Spleen (tissue), 11 donors: ENCODE data around the gene ERC1. TPM values are rescaled to one million over a fixed set of nuclear protein-coding genes. Genes with fewer than 3 reads are reported as not detected.
"Not testable (repeated sequence)": the region's sequence is repeated elsewhere in the genome, so short reads cannot be mapped to it uniquely, and the experiment has no call there.

Experiments
- DNase-seq: peaks from one replicate; pipeline ENCODE4 v3.0.0-alpha.2; 2020
- H3K27ac ChIP-seq, 8 donors: fragments of 200-600 bp; sonication (generic) in 7 of 8; 1 replicate in 4 of 8; 2 replicates in 4 of 8; pipeline versions ENCODE4 v1.5.0 to v1.8.0; 2016 to 2021; ENCODE audit warnings: inconsistent platforms in 4 of 8, mild to moderate bottlenecking in 4 of 8, moderate library complexity in 1 of 8
- H3K27me3 ChIP-seq, 7 donors: fragments of 200-600 bp; sonication (generic) in 6 of 7; replicated peaks in 1 of 7; 1 replicate in 4 of 7; 2 replicates in 3 of 7; pipeline versions ENCODE4 v1.5.0 to v1.8.0; 2016 to 2021; ENCODE audit warnings: inconsistent platforms in 3 of 7, mild to moderate bottlenecking in 1 of 7
- H3K36me3 ChIP-seq, 6 donors: fragments of 200-600 bp; sonication (generic) in 5 of 6; 1 replicate in 4 of 6; 2 replicates in 2 of 6; pipeline versions ENCODE4 v1.5.0 to v1.8.0; 2016 to 2021; ENCODE audit warnings: inconsistent platforms in 2 of 6
- H3K4me1 ChIP-seq, 6 donors: fragments of 200-600 bp; sonication (generic) in 5 of 6; 1 replicate in 3 of 6; 2 replicates in 3 of 6; pipeline versions ENCODE4 v1.5.0 to v1.8.0; 2016 to 2021; ENCODE audit warnings: inconsistent platforms in 3 of 6
- H3K4me3 ChIP-seq, 8 donors: fragments of 200-600 bp; sonication (generic) in 7 of 8; 1 replicate in 4 of 8; 2 replicates in 4 of 8; pipeline versions ENCODE4 v1.5.0 to v1.8.0; 2016 to 2021; ENCODE audit warnings: inconsistent platforms in 4 of 8, mild to moderate bottlenecking in 4 of 8, moderate library complexity in 2 of 8
- H3K9me3 ChIP-seq, 8 donors: fragments of 200-600 bp; sonication (generic) in 7 of 8; 1 replicate in 4 of 8; 2 replicates in 4 of 8; pipeline versions ENCODE4 v1.5.0 to v1.8.0; 2016 to 2021; ENCODE audit warnings: inconsistent platforms in 4 of 8
- CTCF ChIP-seq, 11 experiments: fragments of 200-600 bp in 7 of 11; fragments of 450-650 bp in 4 of 11; sonication (generic) in 4 of 11; IDR thresholded peaks in 8 of 11; conservative IDR thresholded peaks in 3 of 11; 1 replicate in 7 of 11; 2 replicates in 4 of 11; pipeline versions ENCODE4 v1.4.0 to v1.8.0; 2016 to 2021; ENCODE audit warnings: antibody characterized with exemption in 11 of 11, inconsistent platforms in 4 of 11, mild to moderate bottlenecking in 1 of 11
- POLR2A ChIP-seq, 3 donors: fragments of 450-650 bp; IDR thresholded peaks; one replicate each; pipeline ENCODE4 v1.5.1; 2017; ENCODE audit warnings: antibody characterized with exemption in 3 of 3, mild to moderate bottlenecking in 1 of 3
- POLR2AphosphoS5 ChIP-seq, 3 donors: sonication (generic); formaldehyde crosslinking; IDR thresholded peaks; one replicate each; pipeline ENCODE4 v1.5.1; 2017; ENCODE audit warnings: antibody characterized with exemption in 3 of 3
- WGBS, 5 donors: extraction: QIAGEN DNeasy Blood & Tissue Kit in 3 of 5; methylation state at CpG; one replicate each; pipeline versions ENCODE4 v1.1.5 to v1.1.7; 2013 to 2018; 5-methylcytosine and 5-hydroxymethylcytosine counted together
- intact Hi-C: fragments of 100-400 bp; cut with DNase I; formaldehyde crosslinking; loops from one replicate; pipeline ENCODE4 v1.15.0; 2023; ENCODE audit warnings: low total_unique reads
- polyA plus RNA-seq, 3 donors: library from polyadenylated mRNA; stranded (reverse); fragments of 200-250 nt; gene quantifications; one replicate each; pipeline ENCODE4 v1.2.1, GENCODE V29; 2013
- total RNA-seq, 7 donors: library from RNA; depleted of rRNA in 3 of 7; stranded (reverse); fragments of >200 nt in 3 of 7; fragmentation: NEBNext Ultra II Directional in 4 of 7; extraction: Animal tissue kit (Norgen Biotek cat#: 25700) in 4 of 7; gene quantifications; one replicate each; pipeline versions ENCODE4 v1.1.0 to v1.2.1, GENCODE V29; 2016 to 2021
- donor health status: healthy with polysubstance abuse.
- donor health status: DM: no; HTN: no; CAD: no; lungs with moderate emphysema.
- donor health status: DM: no; HTN: no; CAD: no.
- donor health status: Bipolar disorder and iron deficiency.
- donor health status: healthy.
- donor health status: DM: no; HTN: no; CAD: no.
- donor health status: DM: yes; HTN: yes; CAD: no.

Gene ERC1
- total and polyA plus RNA-seq, 10 donors = 1.2 to 73.4 (median 42.6) TPM

- H3K27ac ChIP-seq = peak overlapping the region in 2 of 8 donors; percentile 96
- H3K4me3 ChIP-seq = no peak overlapping the region
- 53 to 78% (median 70%) methylated on average over 1 of the region's 1 CpG for WGBS, 5 donors
- no peak for DNase-seq
- H3K36me3 ChIP-seq = no peaks in the 10 kb centered on the region
- intact Hi-C loops = no loop called here
- no peaks in the 10 kb centered on the region for H3K27me3 ChIP-seq
- no peak for TF ChIP-seq POLR2AphosphoS5 (IDR thresholded peaks at IDR 0.05)
- TF ChIP-seq POLR2A (IDR thresholded peaks at IDR 0.05) = no peak
- TF ChIP-seq CTCF (IDR thresholded peaks at IDR 0.05 in 8 of 11, conservative IDR thresholded peaks at IDR 0.05 in 3 of 11) = no peak
- H3K4me1 ChIP-seq = peaks cover 18 to 83% (median 47%) of the 10 kb centered on the region in 6 donors
- no peaks in the 10 kb centered on the region for H3K9me3 ChIP-seq
These were observed 1.6 kb downstream of the ERC1 start for GRCh38 chr12:992647-993046.

GRCh38 chr12:996881-997280, 5.9 kb downstream of the ERC1 start:
- H3K36me3 ChIP-seq = peaks cover 0 to 11% (median 4%) of the 10 kb centered on the region in 6 donors
- H3K9me3 ChIP-seq = no peaks in the 10 kb centered on the region
- H3K4me3 ChIP-seq = no peak overlapping the region
- no peaks in the 10 kb centered on the region for H3K27me3 ChIP-seq
- TF ChIP-seq POLR2A (IDR thresholded peaks at IDR 0.05) = no peak
- no peak for TF ChIP-seq CTCF (IDR thresholded peaks at IDR 0.05 in 8 of 11, conservative IDR thresholded peaks at IDR 0.05 in 3 of 11)
- TF ChIP-seq POLR2AphosphoS5 (IDR thresholded peaks at IDR 0.05) = no peak
- intact Hi-C loops = no loop called here
- DNase-seq = no peak
- peaks cover 8 to 66% (median 30%) of the 10 kb centered on the region in 6 donors for H3K4me1 ChIP-seq
- 93 to 97% (median 94%) methylated on average over 4 of the region's 4 CpGs for whole genome bisulfite sequencing, 5 donors
- H3K27ac ChIP-seq = no peak overlapping the region

GRCh38 chr12:997505-997904, 6.5 kb downstream of the ERC1 start:
- Histone ChIP-seq H3K27ac (peak overlapping the region in 1 of 8 donors; percentile 22), H3K9me3 (no peaks in the 10 kb centered on the region), H3K27me3 (no peaks in the 10 kb centered on the region), H3K4me3 (no peak overlapping the region), H3K4me1 (peaks cover 4 to 60% (median 24%) of the 10 kb centered on the region in 6 donors), H3K36me3 (peaks cover 0 to 11% (median 4%) of the 10 kb centered on the region in 6 donors)
- DNase-seq = no peak
- intact Hi-C loops = no loop called here
- WGBS, 5 donors = 66 to 91% (median 71%) methylated on average over 1 of the region's 1 CpG
- TF ChIP-seq POLR2AphosphoS5 (IDR thresholded peaks at IDR 0.05) (no peak), POLR2A (IDR thresholded peaks at IDR 0.05) (no peak), CTCF (IDR thresholded peaks at IDR 0.05 in 8 of 11, conservative IDR thresholded peaks at IDR 0.05 in 3 of 11) (no peak)

GRCh38 chr12:998020-998874, 7.2 kb downstream of the ERC1 start:
- peak overlapping the region in 1 of 8 donors; percentile 23 for H3K4me3 ChIP-seq
- H3K36me3 ChIP-seq = peaks cover 0 to 11% (median 4%) of the 10 kb centered on the region in 6 donors
- H3K9me3 ChIP-seq = no peaks in the 10 kb centered on the region
- no peaks in the 10 kb centered on the region for H3K27me3 ChIP-seq
- H3K27ac ChIP-seq = peak overlapping the region in 1 of 8 donors; percentile 22
- TF ChIP-seq CTCF (IDR thresholded peaks at IDR 0.05 in 8 of 11, conservative IDR thresholded peaks at IDR 0.05 in 3 of 11) = no peak
- TF ChIP-seq POLR2A (IDR thresholded peaks at IDR 0.05) = no peak
- TF ChIP-seq POLR2AphosphoS5 (IDR thresholded peaks at IDR 0.05) = no peak
- intact Hi-C loops = no loop called here
- H3K4me1 ChIP-seq = peaks cover 0 to 53% (median 18%) of the 10 kb centered on the region in 6 donors
- 69 to 90% (median 81%) methylated on average over 6 of the region's 6 CpGs for WGBS, 5 donors
- DNase-seq = no peak

- 96 to 99% (median 97%) methylated on average over 7 of the region's 7 CpGs for WGBS, 5 donors
- DNase-seq, H3K27me3 ChIP-seq, intact Hi-C loops, H3K9me3 ChIP-seq, H3K4me3 ChIP-seq, H3K27ac ChIP-seq: not testable (repeated sequence)
- H3K4me1 ChIP-seq = peaks cover 0 to 40% (median 14%) of the 10 kb centered on the region in 6 donors
- peaks cover 0 to 11% (median 4%) of the 10 kb centered on the region in 6 donors for H3K36me3 ChIP-seq
These were observed 8.7 kb downstream of the ERC1 start for GRCh38 chr12:999736-1000135.
